ENCODE results near the gene EIF5A.

- TF ChIP-seq CTCF (IDR thresholded peaks at IDR 0.05) (no peak), POLR2A (IDR thresholded peaks at IDR 0.05) (no peak)
Observed at GRCh38 chr17:7279448-7279847, 28.0 kb upstream of the EIF5A start.

Measured in thyroid gland (tissue), 4 donors.